Hematopoietic multipotent progenitor cell (in vitro differentiated cells): ENCODE measurements around the gene PGA3. TPM values are rescaled to one million over a fixed set of nuclear protein-coding genes. Genes with fewer than 3 reads are reported as not detected.
"Not testable (repeated sequence)": the region's sequence is repeated elsewhere in the genome, so short reads cannot be mapped to it uniquely, and the experiment has no call there.

ENCODE experiments used
- DNase-seq, 3 donors: peaks; one replicate each; pipeline ENCODE4 v3.0.0-alpha.2; 2011 to 2015; ENCODE audit warnings: low read depth in 2 of 3, low spot score in 2 of 3
- total RNA-seq: library from RNA; depleted of rRNA; stranded (reverse); fragments of >200 nt; gene quantifications from one replicate; pipeline ENCODE4 v1.2.3, GENCODE V29; 2012

PGA3 gene
- total RNA-seq, 1 donor = not detected

DNA sequence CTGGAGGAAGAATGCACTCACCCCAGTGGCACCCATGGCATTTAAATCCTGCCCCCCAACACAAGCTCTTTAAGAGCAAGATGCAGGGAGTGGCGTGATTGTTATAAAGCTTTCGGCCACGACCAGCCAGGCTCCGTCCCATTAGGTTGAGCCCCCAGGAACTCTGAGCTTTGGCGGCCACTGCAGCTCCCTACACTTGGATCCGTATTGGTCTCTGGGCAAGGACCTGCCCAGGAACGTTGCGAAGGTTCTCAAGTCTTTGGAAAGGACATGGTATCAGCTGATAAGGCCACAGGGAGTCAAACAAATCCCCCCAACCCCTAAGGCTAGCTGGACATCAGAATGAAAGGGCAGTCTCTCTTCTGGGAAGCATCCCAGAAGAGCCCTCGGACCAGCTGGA is 32.7 kb upstream of the PGA3 start:
- DNase-seq = no peak

DNA sequence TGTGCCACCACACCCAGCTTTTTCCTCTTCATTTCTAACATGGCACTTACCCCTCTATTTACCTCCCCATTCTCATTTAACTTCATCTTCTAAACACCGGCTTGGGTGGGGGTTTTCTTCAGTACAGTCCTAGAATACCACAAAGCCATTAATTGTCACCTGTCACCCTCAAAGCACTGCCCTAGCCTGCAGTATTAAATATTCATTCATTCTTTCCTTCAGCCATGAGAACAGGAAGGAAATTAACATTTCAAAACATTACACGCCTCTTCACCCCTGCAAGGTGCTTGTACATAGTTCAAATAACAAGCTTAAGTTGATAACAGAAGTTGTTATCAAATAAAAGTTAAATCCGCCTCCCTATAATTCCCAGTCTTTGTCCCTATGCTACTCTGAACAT is 31.4 kb upstream of the PGA3 start:
- peak in 2 of 3 donors; percentile 17 to 59 for DNase-seq

DNA sequence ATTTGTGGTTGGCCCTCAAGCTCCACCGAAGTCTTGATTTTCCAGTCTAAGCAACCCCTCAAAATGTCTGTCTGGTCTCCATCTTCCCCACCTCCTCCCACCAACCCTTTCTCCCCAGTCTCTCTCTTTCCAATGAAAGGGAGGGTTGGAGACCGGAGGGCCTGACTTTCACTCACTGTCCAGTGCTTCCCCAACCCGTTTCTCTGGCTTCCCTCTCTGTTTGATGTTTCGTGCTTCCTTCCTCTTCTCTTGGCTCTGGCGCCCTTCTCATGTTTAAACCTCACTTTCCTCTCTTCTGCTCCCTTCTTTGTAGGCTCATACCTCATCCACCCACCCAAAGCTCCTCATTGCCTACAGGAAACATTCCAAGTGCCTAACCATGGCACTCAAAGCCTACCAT is 31.0 kb upstream of the PGA3 start:
- DNase-seq = no peak

DNA sequence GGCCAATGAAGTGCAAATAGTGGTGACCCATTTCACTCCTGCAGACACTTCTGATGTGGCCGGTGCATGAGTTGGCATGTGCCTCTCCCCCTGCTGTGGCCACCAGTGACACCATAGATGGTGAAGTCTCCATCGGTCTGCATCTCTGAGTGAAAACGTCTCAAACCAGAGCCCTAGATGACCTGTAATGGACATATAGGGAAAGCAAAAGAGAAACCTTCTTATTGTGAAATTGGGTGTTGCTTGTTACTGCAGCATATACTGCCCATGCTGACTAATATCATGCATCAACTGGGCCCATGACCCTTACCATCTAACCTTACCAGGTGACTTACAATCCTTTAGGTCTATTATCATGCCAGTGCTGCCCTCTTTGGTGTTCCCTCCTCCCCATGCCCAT is 30.4 kb upstream of the PGA3 start:
- no peak for DNase-seq

DNA sequence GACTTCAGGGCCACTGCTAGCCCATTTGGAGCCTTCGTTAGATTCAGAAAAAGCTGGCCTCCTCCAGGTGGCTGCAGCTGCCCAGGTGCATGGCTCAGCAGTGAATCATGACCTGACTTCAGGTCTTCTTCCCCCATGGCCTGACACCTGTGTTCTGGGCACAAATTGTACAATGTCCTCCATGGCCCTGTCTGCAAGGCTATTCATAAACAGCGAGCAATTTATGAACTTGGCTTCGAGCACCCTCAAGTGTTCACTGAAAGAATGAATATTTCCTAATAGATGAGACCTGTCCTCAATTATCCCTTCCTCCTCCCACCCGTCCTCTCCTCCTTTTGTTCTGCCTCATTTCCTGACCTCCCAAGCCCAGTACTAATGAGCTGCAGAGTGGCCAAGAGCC is 29.9 kb upstream of the PGA3 start:
- no peak for DNase-seq

DNA sequence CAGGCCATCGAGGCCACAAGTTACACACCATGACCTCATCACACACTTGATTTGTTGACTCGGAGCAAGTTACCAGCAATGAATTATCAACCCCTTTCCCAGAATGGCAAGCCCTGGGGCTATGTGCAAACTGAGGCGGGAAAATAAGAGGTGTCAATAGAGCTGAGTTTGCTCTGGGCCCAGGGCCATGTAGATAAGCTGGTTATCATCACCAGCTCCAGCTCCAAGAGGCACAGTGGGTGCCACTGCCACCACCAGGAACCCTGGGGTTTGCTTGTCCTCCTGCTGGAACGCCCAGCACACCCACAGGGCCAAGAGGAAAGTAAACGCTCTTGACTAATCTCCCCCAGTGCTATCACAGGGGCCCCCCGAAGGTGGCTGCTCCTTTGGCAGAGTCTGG is 29.0 kb upstream of the PGA3 start:
- no peak for DNase-seq

DNA sequence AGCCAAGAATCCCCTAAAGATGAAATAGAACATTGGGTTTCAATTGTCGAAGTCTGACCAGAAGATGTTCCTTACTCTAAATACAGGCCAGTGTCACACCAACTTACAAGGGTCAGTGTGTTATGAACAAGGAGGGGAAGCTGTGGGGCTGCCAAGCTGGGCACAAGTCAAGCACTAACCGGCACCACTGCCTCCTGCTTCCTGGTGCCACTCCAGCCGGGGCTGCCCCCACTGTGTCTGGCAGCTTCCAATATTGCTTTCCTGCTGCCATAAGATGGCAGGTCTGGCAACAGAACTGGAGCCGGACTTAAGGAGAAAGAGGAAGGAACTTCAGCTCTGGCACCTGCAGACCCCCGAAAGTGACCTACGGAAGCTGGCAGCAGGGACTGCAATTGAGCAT is 28.4 kb upstream of the PGA3 start:
- no peak for DNase-seq

DNA sequence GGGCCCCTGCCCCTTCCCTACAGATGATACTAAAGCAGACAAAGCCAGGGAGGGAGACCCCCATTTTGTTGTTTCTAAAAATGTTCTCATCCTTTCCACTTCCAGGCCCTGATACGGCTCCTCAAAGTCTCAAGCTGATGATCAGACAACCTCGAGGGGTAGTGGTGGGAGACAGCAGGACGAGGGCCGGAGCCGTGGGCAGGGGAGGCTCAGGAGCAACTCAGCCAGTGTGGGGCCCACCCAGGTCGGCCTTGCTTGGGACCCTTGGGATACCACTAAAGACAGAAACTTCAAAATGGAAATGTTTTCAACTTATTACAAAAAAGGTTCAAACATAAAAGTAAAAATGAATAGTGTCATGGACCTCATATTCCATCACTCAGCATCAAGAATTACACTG is 26.9 kb upstream of the PGA3 start:
- DNase-seq = no peak

DNA sequence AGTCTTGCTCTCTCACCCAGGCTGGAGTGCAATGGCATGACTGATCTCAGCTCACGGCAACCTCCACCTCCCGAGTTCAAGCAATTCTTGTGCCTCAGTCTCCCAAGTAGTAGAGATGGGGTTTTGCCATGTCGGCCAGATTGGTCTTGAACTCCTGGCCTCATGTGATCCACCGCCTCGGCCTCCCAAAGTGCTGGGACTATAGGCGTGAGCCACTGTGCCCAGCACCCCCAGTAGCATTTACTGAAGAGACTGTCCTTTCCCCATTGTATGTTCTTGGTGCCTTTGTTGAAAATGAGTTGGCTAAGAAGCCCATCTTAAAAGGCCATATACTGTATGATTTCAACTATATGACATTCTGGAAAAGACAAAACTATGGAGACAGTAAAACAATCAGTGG is 23.1 kb upstream of the PGA3 start:
- not testable (repeated sequence) for DNase-seq

DNA sequence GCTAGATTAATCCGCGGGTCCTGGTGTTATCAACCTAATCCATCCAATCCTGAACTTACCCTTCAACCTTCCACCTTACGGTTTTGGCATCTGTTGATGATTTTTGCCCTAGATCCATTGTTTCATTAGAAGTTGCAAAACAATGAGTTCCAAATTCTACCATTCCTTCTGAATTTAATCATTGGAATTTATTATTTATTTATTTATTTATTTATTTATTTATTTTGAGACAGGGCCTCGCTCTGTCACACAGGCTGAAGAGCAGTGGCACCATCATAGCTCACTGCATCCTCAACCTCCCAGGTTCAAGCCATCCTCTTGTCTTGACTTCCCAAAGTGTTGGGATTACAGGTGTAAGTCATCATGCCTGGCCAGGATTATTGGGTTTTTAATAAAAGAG is 21.8 kb upstream of the PGA3 start:
- DNase-seq = no peak

DNA sequence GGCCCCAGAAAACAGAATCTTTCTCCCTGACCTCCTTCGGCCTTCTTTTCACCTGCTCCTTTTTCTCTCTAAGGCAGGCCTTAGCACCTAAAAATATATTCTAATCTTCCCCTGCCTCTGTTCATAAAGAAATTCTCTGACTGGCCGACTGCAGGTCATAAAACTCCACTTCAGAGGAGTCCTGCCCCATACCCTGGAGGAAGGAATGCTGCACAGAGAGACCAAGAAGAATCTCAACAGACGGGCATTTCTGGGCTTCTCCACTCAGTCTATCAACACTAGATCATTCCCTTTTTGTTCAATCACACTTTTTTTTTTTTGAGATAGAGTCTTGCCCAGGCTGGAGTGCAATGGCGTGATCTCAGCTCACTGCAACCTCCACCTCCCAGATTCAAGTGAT is 19.7 kb upstream of the PGA3 start:
- DNase-seq = no peak

DNA sequence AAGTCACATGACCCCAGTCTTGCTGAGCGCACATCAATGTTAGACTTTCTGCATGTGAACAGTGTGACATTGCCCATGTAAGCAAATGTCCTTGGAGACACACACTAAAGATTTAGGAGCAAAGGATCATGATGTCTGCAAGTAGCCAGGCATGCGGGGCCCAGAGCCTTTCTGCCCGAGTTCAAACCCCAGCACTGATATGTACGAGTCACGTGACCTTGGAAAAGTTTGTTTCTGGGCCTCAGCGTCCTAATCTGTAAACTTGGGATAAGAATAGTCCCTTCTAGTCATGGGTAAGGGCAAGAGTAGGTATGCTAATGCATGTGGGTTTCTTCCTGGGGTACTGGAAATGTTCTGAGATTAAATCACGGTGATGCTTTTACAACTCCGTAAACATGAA is 16.8 kb upstream of the PGA3 start:
- DNase-seq = no peak

DNA sequence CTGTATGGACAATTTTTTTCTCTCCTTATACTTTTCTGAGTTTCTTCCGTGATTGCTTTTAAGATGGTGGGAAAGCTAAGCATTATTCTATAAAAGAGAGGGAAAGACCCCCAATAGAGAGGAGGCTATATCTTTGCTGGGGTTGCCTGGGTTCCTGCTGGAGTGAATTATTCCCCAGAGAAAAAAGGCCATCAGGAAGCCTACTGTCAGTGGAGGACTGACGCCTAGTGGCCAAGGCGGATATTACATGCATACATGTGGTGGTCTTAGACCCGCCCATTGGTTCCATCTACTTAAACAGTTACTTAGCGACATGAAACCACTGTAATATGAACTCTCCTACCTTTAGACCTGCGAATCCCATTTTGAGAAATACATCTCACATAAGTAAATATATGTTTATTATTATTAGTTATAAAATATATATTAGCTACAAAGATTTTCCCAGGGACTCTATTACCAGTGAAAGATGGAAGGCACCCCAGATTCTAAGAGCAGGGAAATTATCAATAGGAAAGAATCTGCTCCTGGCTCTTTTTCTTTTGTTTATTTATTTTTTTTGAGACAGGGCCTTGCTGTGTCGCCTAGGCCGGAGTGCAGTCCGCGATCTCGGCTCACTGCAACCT is 15.7 kb upstream of the PGA3 start:
- peak; percentile 56 to 82 (median 80) for DNase-seq

DNA sequence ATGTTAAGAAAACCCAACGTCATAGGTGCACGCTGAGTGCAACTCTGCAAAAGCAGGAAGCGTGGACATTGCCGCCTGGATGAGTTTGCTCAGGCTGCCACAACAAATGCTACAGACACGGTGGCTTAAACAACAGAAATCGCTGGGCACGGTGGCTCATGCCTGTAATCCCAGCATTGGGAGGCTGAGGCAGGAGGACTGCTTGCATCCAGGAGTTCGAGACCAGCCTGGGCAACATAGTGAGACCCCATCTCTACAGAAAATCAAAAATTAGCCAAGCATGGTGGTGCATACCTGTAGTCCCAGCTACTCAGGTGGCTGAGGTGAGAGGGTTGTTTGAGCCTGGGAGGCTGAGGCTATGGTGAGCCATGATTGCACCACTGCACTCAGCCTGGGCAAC is 13.4 kb upstream of the PGA3 start:
- DNase-seq = no peak

DNA sequence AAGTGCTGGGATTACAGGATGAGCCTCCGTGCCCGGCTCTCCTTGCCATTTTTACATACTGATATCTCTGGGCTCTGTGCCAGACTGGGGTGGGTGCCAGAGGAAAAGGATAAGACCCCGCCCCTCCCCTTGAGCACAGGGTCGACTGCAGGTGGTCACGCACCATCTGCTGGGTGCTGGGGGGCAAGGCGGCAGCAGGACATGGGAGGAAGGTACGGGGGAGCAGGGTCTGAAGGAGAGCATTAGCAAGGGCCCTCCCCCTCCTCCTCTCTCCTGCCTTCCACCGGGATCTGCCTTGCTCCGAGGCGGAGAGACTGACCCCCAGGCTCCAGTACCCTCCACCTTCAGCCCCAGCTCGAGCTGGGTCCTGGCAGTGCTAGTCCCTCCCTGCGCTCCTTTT is 9.7 kb upstream of the PGA3 start:
- DNase-seq = no peak

DNA sequence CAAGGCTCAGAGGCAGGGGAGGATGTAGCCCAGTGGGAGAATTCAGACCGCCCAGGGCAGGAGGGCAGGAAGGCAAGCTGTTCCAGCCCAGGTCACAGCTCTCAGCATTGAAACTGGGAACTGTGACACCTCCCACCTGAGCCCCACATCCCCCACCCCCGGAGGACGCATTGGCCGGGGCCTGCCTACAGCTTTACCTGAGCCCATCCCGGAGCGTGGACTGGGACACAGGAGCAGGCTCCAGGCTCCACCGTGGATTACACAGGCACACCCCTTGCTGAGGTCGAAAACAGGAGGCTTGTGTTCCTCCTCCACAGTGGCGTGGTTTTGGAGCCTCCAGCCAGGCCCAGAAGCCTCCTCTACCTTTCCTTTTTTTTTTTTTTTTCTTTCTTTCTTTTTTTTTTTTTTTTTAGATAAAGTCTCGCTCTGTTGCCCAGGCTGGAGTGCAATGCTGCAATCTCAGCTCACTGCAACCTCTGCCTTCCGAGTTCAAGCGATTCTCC is 9.1 kb upstream of the PGA3 start:
- no peak for DNase-seq

DNA sequence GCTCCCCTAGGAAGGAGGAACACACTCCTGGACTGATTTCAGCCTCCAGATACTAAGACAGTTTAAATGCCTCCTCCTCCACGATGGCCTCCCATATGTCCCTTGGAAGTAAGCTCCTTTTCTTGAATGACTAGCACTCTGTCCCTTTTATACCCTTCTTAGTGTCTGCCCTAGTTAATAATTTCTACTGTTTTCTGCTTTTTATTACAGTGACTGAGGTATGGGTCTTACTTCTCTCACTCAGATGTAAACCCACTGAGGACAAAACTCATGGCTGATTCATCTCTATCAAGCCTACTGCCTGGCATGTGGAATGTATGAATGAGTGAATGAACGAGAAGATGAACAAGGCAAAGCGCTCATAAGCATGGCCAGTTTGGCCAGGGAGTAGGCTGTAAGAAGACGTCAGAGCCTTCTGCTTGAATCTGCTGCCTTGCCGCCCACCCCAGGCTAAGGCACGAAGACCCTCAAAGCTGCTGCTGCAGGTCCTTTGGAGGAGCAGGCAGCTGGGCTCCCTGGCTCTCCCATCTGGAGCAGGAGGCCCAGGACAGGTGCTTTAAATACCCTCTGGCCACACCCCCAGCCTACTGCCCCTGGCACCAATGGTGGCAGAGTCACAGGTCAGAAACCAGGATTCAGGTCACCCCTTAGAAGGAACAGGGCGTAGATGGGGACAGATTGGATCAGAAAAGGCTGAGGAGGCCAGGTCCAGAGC is 8.2 kb upstream of the PGA3 start:
- no peak for DNase-seq

DNA sequence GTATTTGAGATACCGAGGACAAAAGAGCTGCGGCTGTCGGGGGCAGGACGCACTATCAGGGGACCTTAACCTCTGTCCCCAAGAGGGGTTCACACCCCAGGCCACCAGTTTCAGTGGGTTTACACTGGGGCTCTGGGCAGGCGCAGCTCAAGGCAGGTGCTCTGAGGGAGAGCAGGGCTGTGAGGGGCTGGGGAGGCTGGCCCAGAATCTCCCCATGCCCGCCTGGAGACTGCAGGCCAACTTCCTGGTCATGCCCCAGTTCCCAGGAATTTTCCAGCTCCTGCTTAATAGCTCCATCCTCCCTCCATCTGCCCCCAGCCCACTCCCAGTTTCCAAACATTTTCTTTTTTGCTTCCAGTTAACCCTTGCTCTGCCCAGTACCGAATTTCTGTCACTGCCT is 7.6 kb upstream of the PGA3 start:
- no peak for DNase-seq

DNA sequence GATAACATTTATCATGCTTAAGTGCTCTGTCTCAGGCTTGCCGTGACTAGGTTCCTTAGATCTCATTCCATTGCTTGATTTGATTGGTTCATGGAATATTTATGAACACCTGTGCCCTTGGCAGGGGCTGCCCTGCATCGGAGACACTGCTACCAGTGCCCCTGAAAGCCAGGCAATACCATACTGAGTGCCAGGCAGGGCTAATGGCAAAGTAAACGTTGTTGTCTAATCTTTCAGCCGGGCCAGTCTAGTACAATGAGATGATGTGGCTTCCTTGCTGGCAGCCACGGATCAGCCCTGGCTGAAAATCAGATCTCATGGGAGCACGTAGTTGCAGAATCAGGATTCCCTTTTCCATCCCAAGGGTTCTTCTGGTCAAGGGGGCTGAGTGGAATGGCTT is 5.0 kb upstream of the PGA3 start:
- DNase-seq = no peak

DNA sequence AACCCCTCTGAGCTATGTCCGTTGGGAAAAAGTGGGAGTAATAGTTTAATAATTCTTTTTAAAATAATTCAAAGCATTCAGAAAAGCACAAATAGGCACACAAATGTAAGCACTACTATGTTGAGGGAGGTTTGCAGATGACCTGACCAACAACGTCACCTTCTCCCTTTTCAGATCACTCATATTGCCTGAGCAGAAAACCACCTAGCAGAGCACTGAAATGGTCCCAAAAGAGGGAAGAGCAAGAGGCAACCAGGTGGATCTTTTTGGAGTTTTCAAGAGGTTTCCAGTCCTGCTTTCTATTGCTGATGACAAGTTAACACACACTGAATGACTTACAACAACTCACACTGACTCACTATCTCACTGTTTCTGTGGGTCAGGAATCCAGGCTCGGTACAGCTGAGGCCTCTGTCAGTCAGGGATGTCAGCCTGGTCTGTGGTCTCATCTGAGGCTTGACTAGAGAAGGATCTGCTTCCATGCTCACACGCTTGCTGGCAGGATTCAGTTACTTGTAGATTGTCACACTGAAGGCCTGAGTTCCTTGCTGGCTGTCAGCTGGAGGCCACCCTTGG is 4.3 kb upstream of the PGA3 start:
- no peak for DNase-seq

DNA sequence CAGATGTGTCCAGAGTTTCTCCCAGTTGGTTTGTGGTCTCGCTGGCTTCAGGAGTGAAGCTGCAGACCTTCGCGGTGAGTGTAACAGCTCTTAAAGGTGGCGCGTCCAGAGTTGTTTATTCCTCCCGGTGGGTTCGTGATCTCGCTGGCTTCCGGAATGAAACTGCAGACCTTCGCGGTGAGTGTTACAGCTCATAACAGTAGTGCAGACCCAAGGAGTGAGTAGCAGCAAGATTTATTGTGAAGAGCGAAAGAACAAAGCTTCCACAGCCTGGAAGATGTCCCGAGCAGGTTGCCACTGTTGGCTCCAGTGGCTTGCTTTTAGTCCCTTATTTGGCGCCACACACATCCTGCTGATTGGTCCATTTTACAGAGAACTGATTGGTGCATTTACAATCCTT is 1.8 kb upstream of the PGA3 start:
- DNase-seq = no peak

DNA sequence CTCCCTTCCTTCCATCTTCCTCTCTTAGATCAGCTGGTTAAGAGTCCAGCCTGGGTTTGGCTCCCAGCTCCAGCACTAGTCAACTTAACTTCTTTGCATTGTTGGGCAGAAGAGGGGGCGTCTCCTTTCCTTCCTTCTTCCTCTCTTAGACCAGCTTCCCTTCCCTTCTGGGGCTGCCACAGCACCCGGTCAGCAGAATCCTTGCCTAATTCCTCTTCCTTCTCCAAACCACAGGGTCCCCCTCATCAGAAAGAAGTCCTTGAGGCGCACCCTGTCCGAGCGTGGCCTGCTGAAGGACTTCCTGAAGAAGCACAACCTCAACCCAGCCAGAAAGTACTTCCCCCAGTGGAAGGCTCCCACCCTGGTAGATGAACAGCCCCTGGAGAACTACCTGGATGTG is 558 bp downstream of the PGA3 start:
- DNase-seq = not testable (repeated sequence)
